NCI-H2107 treated with DMSO at 0.1 percent for 48 hours (cell line): ENCODE data around the gene HES2.
"Not testable (repeated sequence)": the region's sequence is repeated elsewhere in the genome, so short reads cannot be mapped to it uniquely, and the experiment has no call there.

ENCODE experiments used
- DNase-seq: peaks from one replicate; lab custom pipeline; 2025; ENCODE audit not compliant: unreplicated experiment; lab: John Stamatoyannopoulos, UW

HES2 gene

GRCh38 chr1:6454856-6455751 lies 35.4 kb upstream of the HES2 start:
- DNase-seq, result no peak

GRCh38 chr1:6453895-6454855 lies 34.5 kb upstream of the HES2 start:
- not testable (repeated sequence) for DNase-seq

- no peak for DNase-seq
Measured at GRCh38 chr1:6450943-6451373, 31.2 kb upstream of the HES2 start.

GRCh38 chr1:6450486-6450885 lies 30.8 kb upstream of the HES2 start:
- not testable (repeated sequence) for DNase-seq

- DNase-seq, result no peak
Measured at GRCh38 chr1:6450005-6450450, 30.3 kb upstream of the HES2 start.

GRCh38 chr1:6448749-6449631 lies 29.3 kb upstream of the HES2 start:
- DNase-seq, result no peak

GRCh38 chr1:6447818-6448748 lies 28.4 kb upstream of the HES2 start:
- peak; percentile 37 for DNase-seq

GRCh38 chr1:6447016-6447817 lies 27.5 kb upstream of the HES2 start:
- DNase-seq, result no peak

GRCh38 chr1:6446665-6447015 lies 26.9 kb upstream of the HES2 start:
- DNase-seq, result no peak

GRCh38 chr1:6445929-6446328 lies 26.2 kb upstream of the HES2 start:
- DNase-seq, result not testable (repeated sequence)

GRCh38 chr1:6445062-6445763 lies 25.5 kb upstream of the HES2 start:
- no peak for DNase-seq

- no peak for DNase-seq
Measured at GRCh38 chr1:6444377-6444776, 24.7 kb upstream of the HES2 start.

- DNase-seq, result no peak
Measured at GRCh38 chr1:6443339-6444115, 23.8 kb upstream of the HES2 start.

GRCh38 chr1:6441586-6441985 lies 21.9 kb upstream of the HES2 start:
- DNase-seq, result no peak

- DNase-seq, result no peak
Measured at GRCh38 chr1:6440198-6441126, 20.7 kb upstream of the HES2 start.

- DNase-seq, result no peak
Measured at GRCh38 chr1:6438047-6438525, 18.4 kb upstream of the HES2 start.
